Testis (tissue), 2 donors: ENCODE results near the gene GALNT18.

Experiments
- CTCF ChIP-seq, 3 experiments: fragments of 450-650 bp in 2 of 3; fragments of 200-600 bp in 1 of 3; sonication (generic) in 1 of 3; IDR thresholded peaks; one replicate each; pipeline ENCODE4 v1.5.1; 2016 to 2019; ENCODE audit warnings: antibody characterized with exemption in 3 of 3, mild to moderate bottlenecking in 2 of 3, moderate library complexity in 1 of 3
- POLR2A ChIP-seq: fragments of 450-650 bp; IDR thresholded peaks from one replicate; pipeline ENCODE4 v1.6.1; 2017; ENCODE audit warnings: antibody characterized with exemption, mild to moderate bottlenecking, moderate library complexity

DNA sequence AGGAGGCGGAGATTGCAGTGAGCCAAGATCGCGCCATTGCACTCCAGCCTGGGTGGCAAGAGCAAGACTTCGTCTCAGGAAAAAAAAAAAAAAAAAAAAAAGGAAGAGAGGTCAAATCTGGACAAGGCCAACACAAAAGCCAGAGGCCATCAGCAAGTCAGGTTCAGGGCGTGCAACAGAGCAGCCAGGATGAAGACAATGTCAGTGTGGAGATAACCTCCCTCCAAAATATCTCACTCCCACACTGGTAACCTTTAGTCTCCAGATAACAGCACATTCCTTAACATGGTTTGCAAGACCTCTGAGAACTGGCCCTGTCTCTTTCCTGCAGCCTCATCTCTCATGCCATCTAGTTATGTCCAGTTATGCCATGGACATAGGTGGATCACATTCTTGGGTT is 273.5 kb downstream of the GALNT18 start:
- no peak for TF ChIP-seq CTCF (IDR thresholded peaks at IDR 0.05)
- TF ChIP-seq POLR2A = no peak
